Stimulated activated CD4-positive, alpha-beta T cell treated with anti-CD3 and anti-CD28 coated beads, TNF-alpha, amount 100 ng/mL, for 24 hours (primary cell): ENCODE data around the gene GALNTL6.

Experiments
- DNase-seq, 3 experiments: peaks; one replicate each; pipeline ENCODE4 v3.0.0-alpha.2; 2020; ENCODE audit warnings: low read depth in 3 of 3

GALNTL6 gene

DNA sequence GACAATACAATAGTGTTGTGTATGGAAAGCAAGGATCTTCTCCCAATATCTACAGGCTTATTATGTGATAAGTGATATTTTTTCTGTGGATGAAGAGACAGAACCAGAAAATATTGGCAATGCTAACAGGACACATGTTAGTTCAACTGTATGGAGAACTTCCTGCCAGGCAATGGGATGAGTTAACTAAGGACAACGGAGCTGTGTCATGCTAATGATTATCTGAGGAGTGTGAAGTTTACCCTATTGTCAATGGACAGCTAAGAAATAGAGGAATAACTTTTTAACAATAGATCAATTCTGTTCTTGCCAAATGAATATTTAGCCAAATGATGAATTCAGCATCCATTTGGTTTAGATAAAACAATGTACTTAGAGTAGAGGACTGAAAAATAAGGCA lies 180.0 kb downstream of the GALNTL6 start:
- DNase-seq: no peak

DNA sequence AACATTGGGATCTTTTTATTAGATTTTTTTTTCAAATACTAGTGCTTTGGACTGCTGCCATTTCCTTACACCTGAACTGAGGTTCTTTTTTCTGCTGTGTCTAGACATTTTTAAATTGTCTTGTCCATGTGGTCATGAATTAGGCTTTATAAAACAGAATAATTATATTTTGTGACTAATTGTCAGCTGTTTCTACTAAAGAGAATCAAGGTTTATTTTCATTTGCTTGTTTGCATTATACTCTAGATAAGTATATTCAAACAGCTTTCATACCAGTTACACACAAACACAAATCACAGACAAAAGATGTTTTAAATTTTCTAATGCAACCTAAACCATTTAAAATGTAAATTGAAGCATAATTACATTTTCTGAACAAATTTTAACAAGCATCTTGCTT lies 194.7 kb downstream of the GALNTL6 start:
- no peak for DNase-seq

GRCh38 chr4:172009446-172010230 lies 196.4 kb downstream of the GALNTL6 start:
- DNase-seq: no peak

- DNase-seq: no peak
These were observed 198.0 kb downstream of the GALNTL6 start for GRCh38 chr4:172011196-172011595.

DNA sequence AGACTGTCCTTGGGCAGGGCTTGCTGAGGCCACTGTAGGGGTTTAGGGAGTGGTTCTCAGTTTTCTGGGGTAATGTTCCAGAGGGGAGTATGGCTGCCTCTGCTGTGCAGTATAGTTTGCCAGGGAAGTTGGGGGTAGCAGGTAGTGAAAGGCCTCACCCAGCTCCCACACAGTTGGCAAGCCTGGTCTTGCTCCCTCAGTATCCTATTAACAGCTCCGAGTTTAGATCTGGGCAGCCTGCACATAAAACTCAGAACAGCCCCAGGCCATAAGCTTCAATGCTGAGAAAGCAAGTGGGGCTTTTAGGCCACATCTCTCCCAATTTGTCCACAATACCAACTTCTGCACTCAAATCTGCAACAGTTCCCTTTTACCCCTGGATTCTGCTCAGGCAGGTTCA lies 205.2 kb downstream of the GALNTL6 start:
- no peak for DNase-seq

DNA sequence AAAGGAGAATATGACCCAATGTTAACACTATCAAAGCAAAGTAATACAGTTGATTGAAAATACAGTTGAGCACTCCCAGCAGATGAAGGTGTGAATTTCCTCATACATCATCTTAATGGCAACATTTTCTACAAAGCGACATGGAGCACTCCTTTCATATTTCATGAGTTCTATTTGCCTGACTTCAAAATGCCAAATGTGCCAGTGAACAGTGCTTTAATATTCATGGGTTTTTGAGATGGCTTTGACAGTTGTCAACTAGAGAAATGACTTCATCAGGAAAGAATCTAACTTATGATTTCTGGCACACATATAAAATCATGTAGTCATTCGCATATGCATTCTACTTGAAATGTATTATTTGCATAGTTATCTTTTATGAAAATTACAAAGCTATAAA lies 222.4 kb downstream of the GALNTL6 start:
- no peak for DNase-seq

DNA sequence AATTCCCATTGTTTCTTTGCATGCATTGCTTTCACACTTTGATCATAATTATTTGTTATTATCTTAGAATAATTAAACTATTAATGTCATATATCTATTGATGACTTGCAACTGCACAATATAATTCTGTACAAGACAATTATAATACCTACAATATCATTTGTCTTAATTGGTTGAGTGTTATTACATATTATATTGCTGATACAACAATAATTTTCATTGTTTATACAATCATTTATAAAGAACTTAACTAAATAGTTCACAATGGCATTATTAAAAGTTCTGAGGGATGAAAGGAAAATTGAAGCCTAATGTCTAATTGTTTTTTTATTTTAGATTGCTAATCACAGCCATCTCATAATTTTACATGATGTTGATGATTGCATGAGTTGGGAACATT lies 227.6 kb downstream of the GALNTL6 start:
- no peak for DNase-seq

DNA sequence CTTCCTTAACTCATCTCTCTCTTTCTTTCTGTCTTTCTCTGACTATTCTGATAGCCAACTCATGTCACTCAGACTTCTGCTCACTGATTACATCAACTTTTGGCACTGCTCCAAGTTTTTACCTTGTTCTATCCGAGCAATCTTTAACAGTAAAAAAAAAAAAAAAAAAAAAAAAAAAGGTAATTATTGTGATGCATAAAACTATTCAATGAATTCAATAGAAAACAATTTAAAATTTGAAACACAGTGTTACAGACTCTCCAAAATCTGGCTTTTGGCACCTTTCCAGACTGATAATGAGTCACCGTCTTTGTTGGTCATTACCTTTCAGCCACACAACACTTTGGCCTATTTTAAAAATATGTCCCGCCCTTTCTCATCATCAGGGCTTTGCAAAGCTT lies 229.5 kb downstream of the GALNTL6 start:
- no peak for DNase-seq

DNA sequence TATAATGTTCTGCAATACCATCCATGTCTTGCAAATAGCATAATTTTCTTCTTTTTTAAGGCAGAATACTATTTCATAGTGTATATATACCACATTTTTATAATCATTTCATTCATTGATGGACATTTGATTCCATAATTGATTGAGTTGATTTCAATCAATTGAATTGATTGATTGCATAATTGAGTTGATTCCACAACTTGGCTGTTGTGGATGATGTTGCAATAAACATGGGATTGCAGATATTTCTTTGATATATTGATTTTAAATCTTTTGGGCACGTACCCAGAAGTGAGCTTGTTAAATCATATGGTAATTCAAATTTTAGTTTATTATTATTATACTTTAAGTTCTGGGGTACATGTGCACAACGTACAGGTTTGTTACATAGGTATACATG lies 232.8 kb downstream of the GALNTL6 start:
- DNase-seq: no peak

GRCh38 chr4:172048666-172049065 lies 235.5 kb downstream of the GALNTL6 start:
- DNase-seq: no peak

GRCh38 chr4:172050911-172051310 lies 237.7 kb downstream of the GALNTL6 start:
- DNase-seq: no peak

GRCh38 chr4:172055046-172055445 lies 241.8 kb downstream of the GALNTL6 start:
- DNase-seq: no peak

- DNase-seq: no peak
These were observed 242.3 kb downstream of the GALNTL6 start for GRCh38 chr4:172055498-172055897.

GRCh38 chr4:172061204-172061603 lies 248.0 kb downstream of the GALNTL6 start:
- no peak for DNase-seq

DNA sequence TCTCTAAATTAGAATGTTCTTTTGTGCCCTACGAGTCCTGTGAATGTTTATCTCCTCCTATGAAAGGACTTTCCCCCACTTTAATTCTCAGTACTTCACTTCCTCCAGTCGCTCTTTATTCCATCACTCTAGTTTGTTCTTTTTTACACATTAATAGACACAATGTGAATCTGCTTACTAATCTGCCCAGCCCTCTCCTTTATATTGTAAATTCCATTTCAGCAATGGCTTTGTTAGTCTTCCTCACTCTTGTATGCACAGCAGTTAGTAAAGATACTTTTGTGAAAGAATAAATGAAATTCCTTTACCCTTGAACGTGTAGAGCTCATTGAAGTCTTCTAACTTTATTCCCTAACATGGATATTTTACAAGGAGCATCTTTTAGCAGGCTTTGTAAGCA lies 255.3 kb downstream of the GALNTL6 start:
- DNase-seq: no peak

- DNase-seq: no peak
These were observed 260.4 kb downstream of the GALNTL6 start for GRCh38 chr4:172073590-172073989.

DNA sequence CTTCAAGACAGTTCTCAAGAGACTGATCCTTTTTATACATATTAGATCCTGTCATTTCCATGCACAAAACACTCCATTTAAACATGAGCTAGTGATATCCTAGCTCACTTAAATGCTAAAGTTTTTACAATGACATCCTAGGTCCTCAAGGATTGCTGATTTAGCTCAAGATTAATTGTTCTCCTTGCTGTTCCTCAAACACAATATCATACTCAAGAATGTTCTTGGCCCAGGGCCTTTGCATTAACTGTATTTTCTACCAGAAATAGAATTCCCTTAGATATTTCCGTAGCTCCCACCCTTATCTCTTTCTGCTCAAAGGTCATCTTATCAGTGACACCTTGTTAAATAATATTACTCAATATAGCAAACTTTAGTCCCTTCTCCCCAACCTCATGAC lies 270.1 kb downstream of the GALNTL6 start:
- no peak for DNase-seq

DNA sequence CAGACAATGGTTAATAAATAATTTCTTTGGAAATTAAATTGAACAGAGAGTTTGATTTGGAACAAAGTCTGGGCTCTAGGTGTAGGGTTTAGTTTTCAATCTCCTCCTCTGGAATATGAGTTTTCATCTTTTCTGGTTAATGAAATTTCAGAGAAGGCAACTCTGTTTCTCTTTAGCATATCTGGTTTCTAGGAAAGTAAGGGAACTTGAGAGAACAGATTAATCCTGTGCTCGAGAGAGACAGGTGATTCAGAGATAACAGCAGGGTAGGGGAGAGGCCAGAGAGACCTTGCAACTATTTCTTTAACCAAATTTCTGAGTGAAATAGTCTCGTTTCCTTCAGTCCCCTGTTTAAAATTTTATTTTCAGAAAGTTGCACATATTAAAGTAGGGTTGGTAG lies 275.4 kb downstream of the GALNTL6 start:
- no peak for DNase-seq

GRCh38 chr4:172095161-172095560 lies 282.0 kb downstream of the GALNTL6 start:
- DNase-seq: no peak

DNA sequence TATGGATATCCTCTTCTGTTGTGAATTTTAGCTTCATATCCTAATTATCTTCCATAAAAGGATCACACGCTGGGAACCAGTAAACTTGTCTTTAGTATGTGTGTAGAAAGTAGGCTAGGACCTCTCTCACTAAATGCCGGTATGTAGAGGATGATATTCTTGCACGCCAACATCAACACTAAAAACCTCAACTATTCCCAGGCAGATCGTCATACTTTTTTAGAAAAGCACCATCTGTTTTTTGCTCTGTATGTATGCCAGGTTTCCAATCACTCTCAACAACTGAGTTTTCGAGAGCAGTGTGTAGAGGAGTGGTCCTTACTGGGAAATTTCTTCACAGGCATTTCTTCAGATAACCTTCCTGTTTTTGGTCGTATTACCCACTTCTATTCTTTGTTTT lies 283.6 kb downstream of the GALNTL6 start:
- DNase-seq: no peak

DNA sequence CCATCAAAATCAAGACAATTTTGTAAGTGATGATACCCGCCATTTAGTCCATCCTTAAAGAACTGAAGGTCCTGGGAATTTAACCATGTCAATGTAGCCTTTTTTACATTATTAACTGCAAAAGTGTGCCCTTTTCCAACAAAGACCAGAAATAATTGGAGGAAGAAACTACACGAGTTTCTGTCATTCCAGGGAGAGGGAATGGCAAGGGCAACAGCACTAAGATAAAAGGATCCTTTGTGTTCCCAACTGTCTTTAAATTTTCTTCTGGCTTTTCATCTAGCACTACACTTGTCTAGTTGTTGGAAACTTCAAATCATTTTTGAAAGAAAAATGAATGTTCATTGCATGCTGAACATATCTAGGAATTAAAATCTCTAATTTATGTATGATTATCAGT lies 286.2 kb downstream of the GALNTL6 start:
- DNase-seq: no peak

DNA sequence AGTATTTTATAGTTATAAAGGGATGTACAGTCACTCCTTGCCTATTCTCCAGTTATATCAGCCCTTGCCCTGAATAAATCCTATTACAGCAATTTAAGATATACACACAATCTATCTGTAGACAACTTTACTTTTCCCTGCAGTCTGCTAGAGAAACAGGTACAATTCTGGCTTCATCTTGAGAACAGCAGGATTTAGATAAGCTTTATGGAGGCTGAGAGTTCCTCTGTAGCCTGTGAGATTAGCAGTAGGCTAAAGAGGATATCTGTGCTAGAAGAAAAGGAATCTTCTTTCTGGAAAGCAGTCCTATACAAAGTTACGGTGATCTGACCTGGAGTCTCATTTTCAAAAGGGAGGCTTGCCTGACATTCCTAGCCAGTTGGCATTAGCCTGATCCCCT lies 290.3 kb downstream of the GALNTL6 start:
- DNase-seq: no peak

DNA sequence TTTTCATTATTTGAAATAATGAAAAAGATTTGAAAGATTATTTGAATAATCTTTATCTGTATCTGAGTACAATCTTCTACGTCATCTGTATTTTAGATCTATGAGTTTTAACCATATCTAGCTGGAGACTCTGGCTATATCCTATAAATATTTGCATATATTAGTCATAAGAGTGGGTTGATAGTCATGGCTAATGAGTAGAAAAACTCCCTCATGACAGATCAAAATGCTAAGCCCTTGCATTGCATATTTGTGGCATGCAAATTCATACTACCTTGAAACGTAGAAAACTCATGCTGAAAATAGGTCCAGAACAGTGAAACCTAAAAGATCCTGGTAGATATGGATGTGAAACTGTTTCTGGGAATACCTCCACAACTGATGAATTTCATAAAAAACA lies 291.3 kb downstream of the GALNTL6 start:
- DNase-seq: no peak

DNA sequence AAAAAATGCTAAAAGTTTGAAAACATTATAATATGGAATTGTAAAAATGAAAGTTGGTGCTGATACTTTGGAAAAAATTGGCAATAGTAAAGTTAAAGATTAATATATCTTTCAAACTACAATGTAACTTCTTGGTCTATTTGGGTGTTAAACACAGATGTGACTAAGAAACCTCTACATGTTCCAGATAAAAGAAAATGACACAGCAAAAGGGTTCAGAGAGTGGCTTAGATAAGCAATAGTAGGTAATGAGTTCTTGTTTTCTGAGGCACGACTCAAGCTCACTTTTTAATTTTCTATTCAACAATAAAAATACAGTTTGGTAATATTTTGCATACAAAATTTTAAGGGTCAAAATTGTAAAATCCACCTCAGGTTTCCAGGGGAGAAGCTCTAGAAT lies 292.7 kb downstream of the GALNTL6 start:
- DNase-seq: no peak
